K562 (cell line): Measurements from ENCODE around the gene MCC. TPM values are rescaled to one million over a fixed set of nuclear protein-coding genes. Genes with fewer than 3 reads are reported as not detected.

ENCODE experiments used
- ATAC-seq: fragments of 200-7000 bp; cut with Tn5 transposase; 3 replicates; pipeline ENCODE4 v1.9.1; 2020; ENCODE audit warnings: moderate library complexity
- BruUV-seq: library from RNA; stranded (reverse); fragments of 400-500 nt; replicated peaks from 2 replicates; lab custom pipeline; 2021; lab: Mats Ljungman, UMichigan
- CTCF ChIA-PET: fragments of 300-600 bp; formaldehyde crosslinking; extraction: SDS; loops from one replicate; lab custom pipeline; 2021; ENCODE audit warnings: low intra/inter-chr PET ratio; lab: Yijun Ruan, JAX
- POLR2A ChIA-PET: fragments of 300-600, 350-650 bp; sonication (Branson Sonifier 250); formaldehyde crosslinking; extraction: SDS; loops from one replicate; lab custom pipeline; 2021; ENCODE audit warnings: antibody characterized with exemption, inconsistent platforms; lab: Yijun Ruan, JAX
- DNase-seq, 4 experiments: peaks; one replicate each; pipeline versions ENCODE4 v3.0.0 to v3.0.0-alpha.2; 2011 to 2018; ENCODE audit warnings: low spot score in 3 of 4, mixed read lengths in 3 of 4; ENCODE audit errors: extremely low read depth in 1 of 4
- FAIRE-seq: peaks from 2 replicates; lab custom pipeline; 2011; peaks lifted over from hg19 to GRCh38; lab: Jason Lieb, UNC
- H2AFZ ChIP-seq: 2 replicates; pipeline ENCODE4 v1.6.0; 2011; ENCODE audit warnings: low read depth, low read length, control low read depth, inconsistent platforms
- H3K27ac ChIP-seq: fragments of 200-600 bp; 3 replicates; pipeline ENCODE4 v1.8.0; 2011; ENCODE audit warnings: low read depth, mild to moderate bottlenecking, control low read depth, inconsistent platforms, low read length, moderate library complexity, mixed read lengths; ENCODE audit errors: extremely low read depth
- H3K27me3 ChIP-seq, 2 experiments: fragments of 300-600 bp in 1 of 2; 2 replicates in 1 of 2; 3 replicates in 1 of 2; pipeline versions ENCODE4 v1.6.0 to v1.8.0; 2011; ENCODE audit warnings: inconsistent platforms in 2 of 2, low read length in 2 of 2, mild to moderate bottlenecking in 1 of 2, mixed read lengths in 1 of 2, moderate library complexity in 1 of 2; ENCODE audit not compliant: control insufficient read depth in 2 of 2, insufficient read depth in 2 of 2
- H3K36me3 ChIP-seq: fragments of 300-600 bp; 3 replicates; pipeline ENCODE4 v1.8.0; 2011; ENCODE audit warnings: mild to moderate bottlenecking, low read length, inconsistent platforms; ENCODE audit not compliant: control insufficient read depth, insufficient read depth
- H3K4me1 ChIP-seq, 2 experiments: fragments of 200-600 bp in 1 of 2; replicated peaks in 1 of 2; 2 replicates in 1 of 2; 3 replicates in 1 of 2; pipeline versions ENCODE4 v1.5.1 to v1.8.0; 2011; ENCODE audit warnings: inconsistent platforms in 2 of 2, low read length in 2 of 2, mild to moderate bottlenecking in 1 of 2, mixed read lengths in 1 of 2, moderate library complexity in 1 of 2; ENCODE audit not compliant: control insufficient read depth in 2 of 2, insufficient read depth in 2 of 2
- H3K4me2 ChIP-seq: 2 replicates; pipeline ENCODE4 v1.6.1; 2011; ENCODE audit warnings: low read length, control low read depth, inconsistent platforms, mixed read lengths; ENCODE audit not compliant: insufficient read depth
- H3K4me3 ChIP-seq: fragments of 200-600 bp; sonication (generic), shearing (Covaris generic); 2 replicates; pipeline ENCODE4 v1.5.1; 2016; ENCODE audit warnings: control low read depth, inconsistent platforms
- H3K79me2 ChIP-seq: fragments of 200-600 bp; 3 replicates; pipeline ENCODE4 v1.8.0; 2011; ENCODE audit warnings: low read length, inconsistent platforms; ENCODE audit not compliant: control insufficient read depth, insufficient read depth
- H3K9ac ChIP-seq, 2 experiments: 2 replicates each; pipeline versions ENCODE4 v1.6.0 to v1.6.1; 2011; ENCODE audit warnings: low read depth in 2 of 2, low read length in 2 of 2, control low read depth in 1 of 2, inconsistent platforms in 1 of 2, mild to moderate bottlenecking in 1 of 2, mixed read lengths in 1 of 2; ENCODE audit not compliant: insufficient read depth in 1 of 2
- H3K9me1 ChIP-seq: one replicate; pipeline ENCODE4 v1.6.0; 2011; ENCODE audit warnings: inconsistent platforms, mild to moderate bottlenecking, low read length, moderate library complexity; ENCODE audit not compliant: control insufficient read depth, insufficient read depth
- H3K9me3 ChIP-seq: replicated peaks from 2 replicates; pipeline ENCODE4 v1.5.1; 2011; ENCODE audit warnings: low read depth, low read length, inconsistent platforms; ENCODE audit not compliant: control insufficient read depth, insufficient read depth
- H4K20me1 ChIP-seq: replicated peaks from 2 replicates; pipeline ENCODE4 v1.6.1; 2011; ENCODE audit warnings: low read length, inconsistent platforms, mixed read lengths; ENCODE audit not compliant: control insufficient read depth, insufficient read depth
- CBX1 ChIP-seq: sonication (generic); IDR thresholded peaks from 2 replicates; pipeline ENCODE4 v1.6.1; 2016; ENCODE audit warnings: antibody characterized with exemption, low read depth, mild to moderate bottlenecking
- CEBPB ChIP-seq: fragments of 450-650 bp; IDR thresholded peaks from 2 replicates; pipeline ENCODE4 v1.6.1; 2016; ENCODE audit warnings: missing genetic modification characterization, missing compliant biosample characterization
- EHMT2 ChIP-seq: fragments of 450-650 bp; IDR thresholded peaks from 2 replicates; pipeline ENCODE4 v1.6.1; 2018; ENCODE audit warnings: antibody characterized with exemption
- ETV1 ChIP-seq: fragments of 450-650 bp; conservative IDR thresholded peaks from 2 replicates; pipeline ENCODE4 v1.6.1; 2016; ENCODE audit warnings: missing genetic modification characterization, control low read depth, low read depth, missing compliant biosample characterization
- ETV6 ChIP-seq, 3 experiments: fragments of 150-350 bp in 1 of 3; sonication (generic) in 1 of 3; formaldehyde crosslinking in 1 of 3; IDR thresholded peaks; 2 replicates each; pipeline versions ENCODE4 v1.6.1 to v1.8.0; 2014 to 2022; ENCODE audit warnings: borderline replicate concordance in 2 of 3, low read depth in 2 of 3, antibody characterized with exemption in 1 of 3, low read length in 1 of 3, mild to moderate bottlenecking in 1 of 3, missing genetic modification reagents in 1 of 3
- NCOR1 ChIP-seq: fragments of 450-650 bp; IDR thresholded peaks from 2 replicates; pipeline ENCODE4 v1.6.1; 2016; ENCODE audit warnings: mild to moderate bottlenecking, moderate library complexity
- SMAD1 ChIP-seq: fragments of 150-350 bp; IDR thresholded peaks from 2 replicates; pipeline ENCODE4 v1.6.1; 2014; ENCODE audit warnings: low read length, low read depth; ENCODE audit not compliant: partially characterized antibody
- YY1 ChIP-seq, 3 experiments: IDR thresholded peaks; 2 replicates each; pipeline ENCODE4 v1.6.1; 2011; ENCODE audit warnings: low read length in 2 of 3, mild to moderate bottlenecking in 2 of 3, moderate library complexity in 2 of 3, borderline replicate concordance in 1 of 3, control low read depth in 1 of 3, low read depth in 1 of 3; ENCODE audit not compliant: insufficient read depth in 3 of 3, insufficient replicate concordance in 2 of 3, control insufficient read depth in 1 of 3, insufficient read length in 1 of 3; ENCODE audit errors: extremely low read depth in 1 of 3
- ZKSCAN3 ChIP-seq: fragments of 250-450 bp; sonication (Bioruptor Pico); IDR thresholded peaks from 2 replicates; pipeline ENCODE4 v1.4.0; 2020
- ZNF146 ChIP-seq: IDR thresholded peaks from one replicate; pipeline ENCODE4 v1.6.1; 2018; ENCODE audit warnings: missing compliant biosample characterization; ENCODE audit not compliant: unreplicated experiment
- WGBS: fragments of 100-300 bp; shearing (Covaris generic); methylation state at CpG from one replicate; pipeline ENCODE4 v1.1.6; 2016; ENCODE audit warnings: low coverage, mixed read lengths; ENCODE audit not compliant: insufficient coverage; ENCODE audit errors: missing lambda C conversion rate; 5-methylcytosine and 5-hydroxymethylcytosine counted together
- in situ Hi-C: fragments of 300-500 bp; cut with MboI; formaldehyde crosslinking; loops from 4 replicates; pipeline ENCODE4 v1.15.0; 2018; ENCODE audit warnings: inconsistent platforms, mixed read lengths
- intact Hi-C: fragments of 100-400 bp; cut with micrococcal nuclease; formaldehyde crosslinking; loops from 2 replicates; pipeline ENCODE4 v1.14.2; 2022
- polyA plus RNA-seq, 8 experiments: library from polyadenylated mRNA; depleted of rRNA in 4 of 8; stranded (reverse) in 5 of 8; unstranded in 3 of 8; fragments of >200 nt; fragmentation: Nextera tagmentation in 2 of 8; fragmentation: Illumina TruSeq in 1 of 8; extraction: Ambion mirVana in 2 of 8; extraction: Trizol in 1 of 8; gene quantifications; 2 replicates each; pipeline versions ENCODE4 v1.2.1 to v1.2.3, GENCODE V29; 2011 to 2014; ENCODE audit warnings: inconsistent platforms in 1 of 8, missing spikeins in 1 of 8
- total RNA-seq, 7 experiments: library from RNA; depleted of rRNA in 6 of 7; stranded (reverse); fragments of >200 nt in 6 of 7; fragmentation: Illumina TruSeq in 2 of 7; extraction: Trizol in 2 of 7; gene quantifications; 2 replicates each; pipeline versions ENCODE4 v1.2.1 to v1.2.3, GENCODE V29; 2011 to 2021; ENCODE audit warnings: low replicate concordance in 1 of 7
- TF ChIP-seq, protein P1 (sequence below): fragments of 250-450 bp; sonication (Bioruptor Pico); IDR thresholded peaks from 2 replicates; pipeline ENCODE4 v1.5.0; 2021

The MCC gene
- total and polyA plus RNA-seq, 9 of the 15 experiments (the other 6 are each of a cell fraction or from before 2014, with no cell fraction given): 0.04 to 0.24 (median 0.06) TPM; not detected in 1

DNA sequence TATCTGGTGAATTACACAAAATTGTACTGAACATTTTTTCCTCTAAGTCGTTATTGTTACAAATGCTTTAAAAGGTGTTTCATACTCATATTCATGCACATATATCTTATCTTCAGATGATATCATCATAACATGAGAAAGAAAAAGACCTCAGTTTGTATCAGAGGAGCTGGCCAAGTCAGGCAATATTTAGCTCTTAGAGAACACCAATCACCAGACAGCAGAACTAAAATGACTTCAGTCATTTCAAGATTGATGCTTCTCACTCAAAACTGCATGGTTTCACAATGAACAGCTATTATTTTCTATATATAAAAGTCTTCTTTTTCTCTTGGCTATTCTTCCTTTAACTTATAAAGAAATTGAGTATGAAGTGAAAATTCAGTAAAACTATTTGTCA lies 98.0 kb downstream of the MCC start:
- Histone ChIP-seq H2AFZ (no peak overlapping the region), H3K4me1 (no peaks in the 10 kb centered on the region), H3K9ac (no peak overlapping the region), H3K79me2 (no peaks in the 10 kb centered on the region), H3K4me2 (no peak overlapping the region), H3K27me3 (no peaks in the 10 kb centered on the region), H3K9me3 (no peaks in the 10 kb centered on the region), H3K4me3 (no peak overlapping the region), H3K36me3 (no peaks in the 10 kb centered on the region)
- CTCF ChIA-PET: no interaction called here
- no peak for ATAC-seq
- FAIRE-seq: no peak
- POLR2A ChIA-PET: interaction anchor here (0.6 kb wide), 1 partner anchor 401 kb away, joined by 3 read pairs; no protein-coding TSS in a partner anchor
- 0% methylated on average over 1 of the region's 1 CpG for WGBS
- in situ Hi-C loops: no loop called here
- DNase-seq: no peak
- BruUV-seq: no TSS peak
- TF ChIP-seq ETV1 (tag): no peak
- TF ChIP-seq, all 486 proteins: peak for 0
- no peak overlapping the region for H3K27ac ChIP-seq
- no peaks in the 10 kb centered on the region for H3K9me1 ChIP-seq
- intact Hi-C loops: no loop called here
- H4K20me1 ChIP-seq: no peaks in the 10 kb centered on the region

DNA sequence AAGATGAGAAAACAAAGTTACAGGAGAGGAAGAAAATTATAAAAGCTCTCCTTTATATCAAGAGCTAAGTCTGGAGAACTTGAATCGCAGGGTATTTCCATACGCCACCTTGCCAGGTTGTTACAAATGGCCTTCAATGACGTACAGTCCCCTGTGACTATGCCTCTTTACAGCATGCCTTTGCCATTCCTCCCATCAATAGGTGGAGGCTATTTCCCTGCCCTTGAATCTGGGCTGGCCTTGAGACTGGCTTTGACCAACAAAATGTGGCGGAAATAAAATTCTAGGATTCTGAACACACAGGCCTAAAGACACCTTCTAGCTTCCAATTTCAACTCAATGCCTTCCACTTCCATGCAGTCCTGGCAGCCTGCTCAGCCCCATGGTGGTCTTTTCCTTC lies 99.1 kb downstream of the MCC start:
- Histone ChIP-seq H3K9me1 (no peaks in the 10 kb centered on the region), H4K20me1 (no peaks in the 10 kb centered on the region), H3K27ac (no peak overlapping the region), H3K36me3 (no peaks in the 10 kb centered on the region), H3K4me1 (no peaks in the 10 kb centered on the region), H3K4me3 (no peak overlapping the region), H3K9me3 (no peaks in the 10 kb centered on the region), H3K4me2 (no peak overlapping the region), H2AFZ (no peak overlapping the region), H3K9ac (no peak overlapping the region), H3K27me3 (peaks cover 2 to 4% of the 10 kb centered on the region in 2 experiments; a peak in 2 of 5 replicates), H3K79me2 (no peaks in the 10 kb centered on the region)
- DNase-seq: no peak
- intact Hi-C loops (no loop called here), in situ Hi-C loops (no loop called here)
- ATAC-seq: no peak
- no TSS peak for BruUV-seq
- CTCF ChIA-PET: no interaction called here
- 0% methylated on average over 3 of the region's 4 CpGs for WGBS
- no peak for FAIRE-seq
- POLR2A ChIA-PET: interaction anchor here (0.8 kb wide), 1 partner anchor 29 kb away, joined by 3 read pairs; no protein-coding TSS in a partner anchor
- TF ChIP-seq ETV6 (IDR thresholded peaks at IDR 0.05; ENCODE audit: borderline replicate concordance in 1 of 2, low read depth in 2 of 2, low read length in 1 of 2) (no peak), ETV6 (CRISPR knock-in tag; IDR thresholded peaks at IDR 0.05; ENCODE audit: borderline replicate concordance) (no peak), CBX1 (no peak), CEBPB (tag) (no peak), NCOR1 (no peak), ZKSCAN3 (CRISPR knock-in tag) (no peak), EHMT2 (no peak), SMAD1 (no peak), ZNF146 (no peak), YY1 (IDR thresholded peaks at IDR 0.05; ENCODE audit: borderline replicate concordance in 1 of 3, control insufficient read depth in 1 of 3, extremely low read depth in 1 of 3, insufficient read depth in 3 of 3, insufficient read length in 1 of 3, insufficient replicate concordance in 2 of 3, low read depth in 1 of 3, low read length in 2 of 3) (no peak)
- TF ChIP-seq, protein P1, sequence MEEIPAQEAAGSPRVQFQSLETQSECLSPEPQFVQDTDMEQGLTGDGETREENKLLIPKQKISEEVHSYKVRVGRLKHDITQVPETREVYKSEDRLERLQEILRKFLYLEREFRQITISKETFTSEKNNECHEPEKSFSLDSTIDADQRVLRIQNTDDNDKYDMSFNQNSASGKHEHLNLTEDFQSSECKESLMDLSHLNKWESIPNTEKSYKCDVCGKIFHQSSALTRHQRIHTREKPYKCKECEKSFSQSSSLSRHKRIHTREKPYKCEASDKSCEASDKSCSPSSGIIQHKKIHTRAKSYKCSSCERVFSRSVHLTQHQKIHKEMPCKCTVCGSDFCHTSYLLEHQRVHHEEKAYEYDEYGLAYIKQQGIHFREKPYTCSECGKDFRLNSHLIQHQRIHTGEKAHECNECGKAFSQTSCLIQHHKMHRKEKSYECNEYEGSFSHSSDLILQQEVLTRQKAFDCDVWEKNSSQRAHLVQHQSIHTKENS (CRISPR knock-in tag): no peak
